Effector CD4-positive, alpha-beta T cell (primary cell): ENCODE measurements around the gene MON2.
"Not testable (repeated sequence)": the region's sequence is repeated elsewhere in the genome, so short reads cannot be mapped to it uniquely, and the experiment has no call there.

Experiments used
- DNase-seq: peaks from one replicate; pipeline ENCODE4 v3.0.0-alpha.2; 2020
- total RNA-seq: gene quantifications from one replicate; lab custom pipeline; 2026; lab: John Stamatoyannopoulos, UW

Gene MON2, protein sequence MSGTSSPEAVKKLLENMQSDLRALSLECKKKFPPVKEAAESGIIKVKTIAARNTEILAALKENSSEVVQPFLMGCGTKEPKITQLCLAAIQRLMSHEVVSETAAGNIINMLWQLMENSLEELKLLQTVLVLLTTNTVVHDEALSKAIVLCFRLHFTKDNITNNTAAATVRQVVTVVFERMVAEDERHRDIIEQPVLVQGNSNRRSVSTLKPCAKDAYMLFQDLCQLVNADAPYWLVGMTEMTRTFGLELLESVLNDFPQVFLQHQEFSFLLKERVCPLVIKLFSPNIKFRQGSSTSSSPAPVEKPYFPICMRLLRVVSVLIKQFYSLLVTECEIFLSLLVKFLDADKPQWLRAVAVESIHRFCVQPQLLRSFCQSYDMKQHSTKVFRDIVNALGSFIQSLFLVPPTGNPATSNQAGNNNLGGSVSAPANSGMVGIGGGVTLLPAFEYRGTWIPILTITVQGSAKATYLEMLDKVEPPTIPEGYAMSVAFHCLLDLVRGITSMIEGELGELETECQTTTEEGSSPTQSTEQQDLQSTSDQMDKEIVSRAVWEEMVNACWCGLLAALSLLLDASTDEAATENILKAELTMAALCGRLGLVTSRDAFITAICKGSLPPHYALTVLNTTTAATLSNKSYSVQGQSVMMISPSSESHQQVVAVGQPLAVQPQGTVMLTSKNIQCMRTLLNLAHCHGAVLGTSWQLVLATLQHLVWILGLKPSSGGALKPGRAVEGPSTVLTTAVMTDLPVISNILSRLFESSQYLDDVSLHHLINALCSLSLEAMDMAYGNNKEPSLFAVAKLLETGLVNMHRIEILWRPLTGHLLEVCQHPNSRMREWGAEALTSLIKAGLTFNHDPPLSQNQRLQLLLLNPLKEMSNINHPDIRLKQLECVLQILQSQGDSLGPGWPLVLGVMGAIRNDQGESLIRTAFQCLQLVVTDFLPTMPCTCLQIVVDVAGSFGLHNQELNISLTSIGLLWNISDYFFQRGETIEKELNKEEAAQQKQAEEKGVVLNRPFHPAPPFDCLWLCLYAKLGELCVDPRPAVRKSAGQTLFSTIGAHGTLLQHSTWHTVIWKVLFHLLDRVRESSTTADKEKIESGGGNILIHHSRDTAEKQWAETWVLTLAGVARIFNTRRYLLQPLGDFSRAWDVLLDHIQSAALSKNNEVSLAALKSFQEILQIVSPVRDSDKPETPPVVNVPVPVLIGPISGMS (N-terminal part only)
- total RNA-seq = 180 reads per million, percentile 91 among the genes with 10 or more reads in this experiment

GRCh38 chr12:62466594-62467491 is at the start of gene MON2:
MON2 (plus strand) TSS chr12:62466826; CDS start chr12:62467208, 382 bp downstream.
- DNase-seq = peak; percentile 81

DNA sequence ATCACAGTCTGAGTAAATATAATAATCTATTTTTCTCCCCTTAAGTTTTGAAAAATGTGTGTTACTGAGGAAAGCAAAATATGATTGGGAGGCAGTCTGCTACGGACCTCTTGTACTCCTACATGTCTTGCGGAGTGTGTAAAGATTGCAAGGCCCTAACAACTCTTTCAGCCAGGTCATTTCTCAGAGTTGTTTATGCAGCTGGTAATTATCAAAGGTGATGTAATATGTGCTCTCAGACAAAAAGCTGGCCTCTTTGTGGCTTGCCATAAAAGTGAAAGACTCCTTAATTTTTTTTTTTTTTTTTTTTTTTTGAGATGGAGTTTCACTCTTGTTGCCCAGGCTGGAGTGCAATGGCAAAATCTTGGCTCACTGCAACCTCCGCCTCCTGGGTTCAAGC is 40.5 kb upstream of the MON2 start:
- DNase-seq = no peak

DNA sequence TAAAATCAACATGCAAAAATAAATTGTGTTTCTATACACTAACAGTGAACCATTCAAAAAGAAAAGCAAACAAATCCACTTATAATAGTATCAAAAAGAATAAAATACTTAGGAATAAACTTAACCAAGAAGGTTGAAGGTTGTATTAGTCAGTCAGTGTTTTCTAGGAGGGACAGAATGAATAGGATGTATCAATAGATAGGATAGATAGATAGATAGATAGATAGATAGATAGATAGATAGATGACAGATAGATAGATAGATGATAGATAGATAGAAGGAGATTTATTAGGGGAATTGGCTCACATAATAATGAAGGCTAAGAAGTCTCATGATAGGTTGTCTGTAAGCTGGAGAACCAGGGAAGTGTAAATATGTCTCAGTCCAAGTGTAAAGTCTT is 37.2 kb upstream of the MON2 start:
- DNase-seq = no peak

GRCh38 chr12:62434494-62435302 is 31.9 kb upstream of the MON2 start:
- DNase-seq = no peak

DNA sequence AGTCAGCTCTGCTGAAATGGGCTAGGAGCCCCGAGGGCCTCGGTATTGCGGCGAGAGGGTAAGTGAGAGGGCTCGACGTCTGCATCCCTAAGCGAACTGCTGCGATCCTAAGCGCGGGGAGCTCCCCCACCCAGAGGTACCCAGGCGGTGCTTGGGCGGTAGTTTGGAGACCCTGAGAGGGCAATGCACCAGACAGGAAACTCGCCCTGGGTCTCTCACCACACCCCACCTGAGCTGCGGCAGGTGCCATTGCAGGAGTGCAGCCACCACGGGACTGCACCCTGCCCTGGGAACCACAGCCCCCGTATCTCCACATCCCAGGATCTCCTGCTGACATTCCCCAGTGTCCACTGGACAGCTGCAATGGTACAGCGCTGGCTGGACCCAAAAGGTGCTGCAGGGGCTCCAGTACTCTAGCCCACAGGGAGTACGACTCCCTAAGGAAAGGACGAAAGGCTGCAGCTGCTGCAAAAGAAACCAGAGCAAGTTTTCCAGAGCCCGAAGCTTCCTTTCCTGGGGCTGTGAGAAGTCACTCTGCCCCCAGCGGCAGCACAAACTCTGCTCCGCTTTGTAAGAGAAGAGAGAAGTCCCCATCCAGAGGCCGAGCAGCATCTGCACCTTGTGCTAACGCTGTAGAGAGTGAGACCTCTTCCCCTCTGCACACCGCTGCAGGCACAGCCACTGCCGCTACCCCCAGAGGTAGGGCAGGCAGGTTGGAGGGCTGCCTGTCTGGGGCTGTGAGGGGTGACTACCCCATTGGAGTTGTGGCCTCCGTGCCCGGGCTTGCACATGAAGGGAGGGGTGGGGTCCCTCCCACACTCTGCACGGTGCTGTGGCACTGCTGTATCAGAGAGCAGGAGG is 31.1 kb upstream of the MON2 start:
- DNase-seq = no peak

GRCh38 chr12:62436164-62436503 is 30.5 kb upstream of the MON2 start:
- no peak for DNase-seq

GRCh38 chr12:62438098-62438692 is 28.4 kb upstream of the MON2 start:
- DNase-seq = peak; percentile 47

GRCh38 chr12:62446754-62447452 is 19.7 kb upstream of the MON2 start:
- no peak for DNase-seq

GRCh38 chr12:62448436-62448835 is 18.2 kb upstream of the MON2 start:
- DNase-seq = no peak

DNA sequence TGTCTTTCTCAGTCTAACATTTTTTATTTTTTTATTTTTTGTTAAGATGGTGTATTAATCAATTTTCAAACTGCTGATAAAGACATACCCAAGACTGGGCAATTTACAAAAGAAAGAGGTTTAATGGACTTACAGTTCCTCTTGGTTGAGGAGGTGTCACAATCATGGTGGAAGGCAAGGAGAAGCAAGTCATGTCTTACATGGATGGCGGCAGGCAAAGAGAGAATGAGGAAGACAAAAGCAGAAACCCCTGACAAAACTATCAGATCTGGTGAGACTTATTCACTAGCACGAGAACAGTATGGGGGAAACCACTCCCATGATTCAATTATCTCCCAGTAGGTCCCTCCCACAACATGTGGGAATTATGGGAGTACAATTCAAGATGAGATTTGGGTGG is 11.2 kb upstream of the MON2 start:
- DNase-seq = not testable (repeated sequence)

GRCh38 chr12:62458626-62459025 is 8.0 kb upstream of the MON2 start:
- DNase-seq = no peak

GRCh38 chr12:62459976-62460375 is 6.7 kb upstream of the MON2 start:
- no peak for DNase-seq

DNA sequence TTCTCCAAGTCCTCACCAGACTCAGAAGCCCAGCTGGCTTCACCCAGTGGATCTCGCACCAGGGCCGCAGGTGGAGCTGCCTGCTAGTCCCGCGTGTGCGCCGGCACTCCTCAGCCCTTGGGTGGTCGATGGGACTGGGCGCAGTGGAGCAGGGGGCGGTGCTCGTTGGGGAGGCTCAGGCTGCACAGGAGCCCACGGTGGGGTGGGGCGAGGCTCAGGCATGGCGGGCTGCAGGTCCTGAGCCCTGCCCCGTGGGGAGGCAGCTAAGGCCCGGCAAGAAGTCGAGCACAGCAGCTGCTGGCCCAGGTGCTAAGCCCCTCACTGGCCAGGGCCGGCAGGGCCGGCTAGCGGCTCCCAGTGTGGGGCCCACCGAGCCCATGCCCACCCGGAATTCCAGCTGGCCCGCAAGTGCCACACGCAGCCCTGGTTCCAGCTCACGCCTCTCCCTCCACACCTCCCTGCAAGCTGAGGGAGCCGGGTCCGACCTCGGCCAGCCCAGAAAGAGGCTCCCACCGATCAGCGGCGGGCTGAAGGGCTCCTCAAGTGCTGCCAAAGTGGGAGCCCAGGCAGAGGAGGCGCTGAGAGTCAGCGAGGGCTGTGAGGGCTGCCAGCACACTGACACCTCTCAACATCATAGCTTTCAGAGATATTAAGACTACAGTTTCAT is 5.3 kb upstream of the MON2 start:
- DNase-seq = not testable (repeated sequence)

- not testable (repeated sequence) for DNase-seq
Measured at GRCh38 chr12:62463252-62463651, 3.4 kb upstream of the MON2 start.

GRCh38 chr12:62466018-62466593 is 520 bp upstream of the MON2 start:
- DNase-seq = no peak

- DNase-seq = no peak
Measured at GRCh38 chr12:62468397-62468796, 1.8 kb downstream of the MON2 start.

DNA sequence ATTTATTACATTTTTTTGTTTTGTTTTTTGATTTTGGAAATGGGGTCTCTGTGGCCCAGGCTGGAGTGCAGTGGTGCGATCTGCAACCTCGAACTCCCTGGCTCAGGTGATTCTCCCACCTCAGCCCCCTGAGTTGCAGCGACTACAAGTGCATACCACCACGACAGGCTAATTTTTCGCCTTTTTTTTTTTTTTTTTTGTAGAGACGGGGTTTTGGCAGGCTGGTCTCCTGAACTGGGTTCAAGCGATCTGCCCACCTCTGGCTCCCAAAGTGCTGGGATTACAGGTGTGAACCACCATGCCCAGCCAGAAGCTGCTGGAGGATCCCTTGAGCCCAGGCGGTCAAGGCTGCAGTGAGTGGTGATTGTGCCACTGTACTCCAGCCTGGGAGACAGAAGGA is 2.3 kb downstream of the MON2 start:
- no peak for DNase-seq

- DNase-seq = no peak
Measured at GRCh38 chr12:62469704-62470103, 3.1 kb downstream of the MON2 start.
